ENCODE measurements around the gene COLEC11.

COLEC11 gene

GRCh38 chr2:3626118-3626811 lies 31.4 kb downstream of the COLEC11 start:
- peak; percentile 50 for DNase-seq

DNA sequence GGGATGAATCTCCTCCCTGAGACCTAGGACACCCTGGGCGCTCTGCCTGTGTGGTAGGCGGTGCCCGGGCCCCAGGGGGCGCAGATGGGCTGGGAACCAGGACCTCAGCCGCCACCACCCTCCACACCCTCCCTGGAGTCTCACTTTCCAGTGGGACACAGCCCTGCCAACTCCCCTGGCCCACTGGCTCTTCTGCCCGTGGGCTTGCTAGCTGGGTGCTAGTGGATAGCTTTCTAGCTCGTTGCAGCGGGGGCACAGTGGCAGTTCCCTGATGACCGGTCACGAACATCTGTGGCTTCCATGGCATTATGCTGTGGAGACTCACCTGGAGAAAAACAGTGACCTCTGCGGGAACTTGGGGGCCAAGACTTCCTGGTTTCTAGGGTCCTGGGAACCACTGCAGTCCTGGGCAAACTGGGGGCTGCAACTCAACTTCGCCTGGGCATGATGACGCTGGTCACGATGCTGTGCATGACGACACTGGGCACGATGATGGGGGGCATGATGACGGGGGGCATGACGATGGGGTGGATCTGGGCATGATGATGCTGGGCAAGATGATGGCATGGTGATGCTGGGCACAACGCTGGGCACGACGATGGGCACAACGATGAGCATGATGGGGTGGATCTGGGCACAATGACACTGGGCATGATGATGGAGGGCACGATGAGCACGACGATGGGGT lies 32.0 kb downstream of the COLEC11 start:
- DNase-seq, result peak; percentile 49

DNA sequence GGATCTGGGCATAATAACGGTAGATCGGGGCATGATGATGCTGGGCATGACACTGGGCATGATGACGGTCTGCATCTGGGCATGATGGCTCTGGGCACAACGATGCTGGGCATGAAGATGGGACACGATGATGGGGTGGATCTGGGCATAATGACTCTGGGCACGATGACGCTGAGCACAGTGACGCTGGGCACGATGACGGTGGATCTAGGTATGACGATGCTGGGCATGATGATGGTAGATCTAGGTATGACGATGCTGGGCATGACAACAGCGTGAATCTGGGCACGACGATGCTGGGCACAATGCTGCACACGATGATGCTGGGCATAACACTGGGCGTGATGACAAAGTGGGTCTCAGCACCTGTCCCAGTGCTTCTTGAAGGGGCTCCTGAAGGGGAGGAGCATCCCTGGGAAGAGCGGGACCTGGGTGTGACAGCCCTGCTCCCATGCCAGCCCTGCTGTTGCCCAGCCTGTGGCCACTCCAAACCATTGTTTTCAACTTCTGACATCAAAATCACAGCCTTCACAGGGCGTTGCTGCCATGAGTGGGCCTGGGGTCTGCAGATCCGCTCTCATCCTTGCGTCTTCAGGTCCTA lies 32.7 kb downstream of the COLEC11 start:
- DNase-seq, result no peak

DNA sequence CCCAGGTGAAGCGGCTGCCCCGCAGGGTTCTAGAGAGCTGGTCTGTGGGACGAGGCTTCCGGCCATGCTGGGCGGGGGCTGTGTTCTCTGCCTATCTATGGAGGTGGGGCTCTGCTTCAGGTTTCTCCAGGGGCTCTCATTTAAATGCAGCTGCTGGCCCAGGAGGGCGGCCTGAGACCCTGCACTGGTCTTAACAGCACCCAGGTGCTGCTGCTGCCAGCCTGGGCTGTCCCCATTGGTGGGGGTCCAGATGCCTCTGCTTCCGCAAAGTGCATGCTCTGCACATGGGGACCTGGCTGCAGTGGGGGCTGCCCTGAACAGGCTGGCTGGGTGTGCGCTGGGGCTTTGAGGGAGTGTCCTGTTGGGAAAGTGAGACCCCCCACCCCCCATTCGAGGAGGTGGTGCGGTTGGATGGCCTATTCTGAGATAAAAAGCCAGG lies 33.3 kb downstream of the COLEC11 start:
- DNase-seq, result peak; percentile 43

GRCh38 chr2:3628800-3629199 lies 33.9 kb downstream of the COLEC11 start:
- DNase-seq, result peak; percentile 73

- DNase-seq, result no peak
Observed at GRCh38 chr2:3630631-3631030, 35.7 kb downstream of the COLEC11 start.

GRCh38 chr2:3631161-3631850 lies 36.4 kb downstream of the COLEC11 start:
- peak; percentile 43 for DNase-seq

DNA sequence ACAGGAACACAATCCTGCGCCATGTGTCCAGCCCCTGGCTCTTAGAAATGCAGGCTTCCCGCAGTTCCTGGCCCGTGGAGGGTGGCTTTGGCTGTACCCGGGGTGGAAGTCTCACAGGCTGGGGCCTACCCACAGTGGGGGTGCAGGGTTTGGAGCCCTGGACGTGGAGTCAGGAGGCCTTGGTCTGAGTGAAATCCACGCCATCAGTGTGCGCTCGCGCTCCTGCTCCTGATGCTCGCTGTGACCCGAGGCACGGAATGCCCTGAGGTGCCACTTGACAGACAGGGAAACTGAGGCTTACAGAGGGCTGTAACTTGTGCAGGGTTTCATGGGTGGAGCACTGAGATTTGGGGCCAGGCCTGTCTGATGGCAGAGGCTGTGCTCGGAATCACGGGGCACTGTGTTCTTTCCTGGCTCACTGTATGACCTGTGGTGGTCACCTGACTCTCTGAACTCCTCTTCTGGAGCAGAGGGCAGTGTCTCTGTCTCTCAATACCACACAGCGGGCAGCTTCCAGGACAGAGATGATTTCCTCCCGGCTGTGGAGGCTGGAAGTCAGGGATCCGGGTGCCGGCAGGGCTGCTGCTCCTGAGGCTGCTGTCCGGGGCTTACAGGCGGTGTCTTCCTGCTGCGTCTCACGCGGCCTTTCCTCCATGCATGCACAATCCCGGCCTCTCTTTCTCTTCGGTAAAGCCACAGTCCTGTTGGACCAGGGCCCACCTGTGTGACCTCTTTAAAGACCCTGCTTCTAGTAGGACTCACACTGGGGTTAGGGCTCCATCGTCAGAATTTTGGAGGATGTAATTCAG lies 37.1 kb downstream of the COLEC11 start:
- peak; percentile 43 for DNase-seq

DNA sequence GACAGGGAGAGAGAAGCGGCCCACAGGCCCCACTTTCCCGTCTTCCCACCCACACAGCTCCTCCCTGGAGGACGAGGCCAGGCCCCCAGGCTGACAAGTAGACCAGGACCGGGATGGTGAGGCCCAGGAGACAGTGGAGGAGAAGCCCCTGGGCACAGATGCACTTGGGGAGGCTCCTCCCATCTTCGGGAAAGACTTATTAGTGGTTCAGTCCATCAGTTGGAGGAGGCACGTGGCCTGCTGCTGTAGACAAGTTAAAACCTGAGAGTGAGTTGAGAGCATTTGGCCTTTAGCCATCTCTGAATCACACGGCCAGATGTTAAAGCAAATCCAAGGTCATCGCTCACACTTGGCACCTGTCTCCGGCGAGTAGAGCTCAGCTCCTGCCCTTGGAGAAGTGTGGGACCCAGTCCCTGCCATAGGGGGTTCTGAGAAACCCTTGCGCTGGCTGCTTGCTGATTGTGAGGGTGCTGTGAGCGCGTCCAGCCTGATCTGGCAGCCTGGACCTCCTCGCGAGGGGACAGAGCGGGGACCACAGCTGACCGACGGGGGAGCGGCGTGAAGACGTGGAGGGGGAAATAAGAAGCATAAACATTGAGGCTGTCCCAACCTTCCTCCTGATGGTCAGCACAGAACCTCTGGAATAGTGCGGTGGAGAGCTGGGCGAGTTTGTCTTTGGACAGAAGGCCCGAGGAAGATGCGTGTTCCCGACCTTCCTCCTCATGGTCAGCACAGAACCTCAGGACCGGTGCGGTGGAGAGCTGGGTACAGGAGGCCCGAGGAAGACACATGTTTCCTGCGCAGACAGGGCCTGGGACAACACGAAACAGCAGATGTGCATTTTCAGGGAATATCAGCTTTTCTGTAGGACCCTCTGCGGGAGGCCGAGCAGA lies 38.4 kb downstream of the COLEC11 start:
- peak; percentile 42 for DNase-seq

- DNase-seq, result peak; percentile 25
Observed at GRCh38 chr2:3633982-3634595, 39.2 kb downstream of the COLEC11 start.

GRCh38 chr2:3634596-3635121 lies 39.7 kb downstream of the COLEC11 start:
- DNase-seq, result no peak

DNA sequence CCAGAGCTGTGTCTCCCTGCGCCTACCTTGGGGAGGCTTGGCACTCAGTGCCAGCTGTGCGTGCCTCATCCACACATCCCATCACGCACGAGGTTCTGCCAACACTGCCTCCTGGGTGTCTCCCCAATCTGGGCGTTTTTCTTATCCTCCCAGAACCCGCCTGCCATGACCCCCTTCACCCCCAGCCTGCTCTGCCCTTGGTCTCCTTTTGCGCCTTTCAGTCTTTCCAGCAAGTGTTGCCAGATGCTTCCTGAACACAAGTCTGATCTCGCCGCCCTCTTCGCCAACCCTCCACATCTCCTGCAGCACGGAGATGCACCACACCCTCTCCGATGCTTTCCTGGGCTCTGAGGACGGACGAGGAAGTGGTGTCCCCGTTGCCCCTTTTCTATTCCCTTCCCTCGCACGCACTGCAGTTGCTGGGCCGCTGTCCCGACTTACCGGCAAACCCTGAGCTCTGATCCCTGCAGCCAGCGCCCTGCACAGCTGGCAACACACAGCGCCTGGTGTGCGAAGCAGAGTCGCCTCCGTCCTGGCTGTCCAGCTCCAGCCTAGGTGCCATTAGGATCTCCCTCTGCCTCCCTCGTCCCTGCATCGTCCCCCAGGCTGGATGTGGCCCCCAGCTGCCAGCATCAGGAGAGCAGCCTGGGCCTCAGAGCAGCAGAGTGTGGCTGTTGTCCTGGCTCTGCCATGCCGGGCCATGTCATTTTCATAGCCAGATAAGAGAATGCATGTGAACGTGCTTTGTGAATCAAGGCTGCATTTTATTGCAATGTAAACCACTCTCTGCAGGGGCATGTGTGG lies 40.5 kb downstream of the COLEC11 start:
- DNase-seq, result peak; percentile 49

GRCh38 chr2:3635975-3636327 lies 41.0 kb downstream of the COLEC11 start:
- DNase-seq, result peak; percentile 29

DNA sequence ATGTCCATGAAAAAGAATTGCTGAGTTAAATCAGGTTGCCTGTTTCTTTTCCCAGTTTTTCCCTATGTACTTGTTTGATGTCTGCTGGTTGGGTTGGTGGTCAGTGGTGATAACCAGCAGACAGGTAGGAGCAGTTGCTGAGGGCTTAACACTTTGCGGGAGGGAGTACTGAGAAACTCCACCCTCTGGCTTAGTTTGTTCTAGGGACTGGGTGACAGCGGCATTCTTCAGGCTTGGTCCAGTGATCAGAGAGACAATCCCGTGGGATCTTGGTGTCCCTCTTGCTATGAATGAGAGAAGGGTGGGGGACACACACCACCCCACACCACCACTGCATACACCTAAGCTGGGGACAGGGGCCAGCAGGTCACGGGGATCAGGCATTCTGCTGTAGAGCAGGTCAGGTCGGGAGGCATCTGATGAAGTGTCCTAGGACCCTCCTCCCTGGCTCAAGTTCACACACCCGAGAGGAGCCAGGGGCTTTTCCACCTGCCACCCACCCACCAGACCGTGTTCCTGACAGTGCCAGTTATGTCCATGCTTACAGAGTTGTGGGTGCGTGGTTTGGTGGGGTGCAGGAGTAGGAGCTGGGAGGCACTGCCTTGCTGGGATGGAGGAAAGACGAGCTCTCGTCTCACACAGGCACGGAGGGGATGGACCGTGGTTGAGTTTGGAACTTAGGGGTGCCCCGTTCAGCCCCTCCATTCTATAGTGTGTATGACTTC lies 41.8 kb downstream of the COLEC11 start:
- peak; percentile 42 for DNase-seq

DNA sequence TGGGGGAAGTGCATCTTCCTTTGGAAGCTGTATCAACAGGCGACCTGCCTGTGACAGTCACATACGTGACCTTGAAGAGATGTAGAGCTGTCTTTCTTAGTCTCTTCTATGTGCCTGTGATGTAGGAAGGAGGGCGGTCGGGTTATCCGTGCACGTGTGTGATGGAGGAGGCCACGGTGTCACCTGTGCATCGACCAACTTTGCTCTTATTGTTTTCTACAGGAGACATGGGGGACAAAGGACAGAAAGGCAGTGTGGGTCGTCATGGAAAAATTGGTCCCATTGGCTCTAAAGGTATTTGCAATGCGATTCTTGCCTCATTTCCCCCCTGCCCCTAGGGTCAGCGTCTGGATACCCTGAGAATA lies 42.4 kb downstream of the COLEC11 start:
- DNase-seq, result peak; percentile 35

DNA sequence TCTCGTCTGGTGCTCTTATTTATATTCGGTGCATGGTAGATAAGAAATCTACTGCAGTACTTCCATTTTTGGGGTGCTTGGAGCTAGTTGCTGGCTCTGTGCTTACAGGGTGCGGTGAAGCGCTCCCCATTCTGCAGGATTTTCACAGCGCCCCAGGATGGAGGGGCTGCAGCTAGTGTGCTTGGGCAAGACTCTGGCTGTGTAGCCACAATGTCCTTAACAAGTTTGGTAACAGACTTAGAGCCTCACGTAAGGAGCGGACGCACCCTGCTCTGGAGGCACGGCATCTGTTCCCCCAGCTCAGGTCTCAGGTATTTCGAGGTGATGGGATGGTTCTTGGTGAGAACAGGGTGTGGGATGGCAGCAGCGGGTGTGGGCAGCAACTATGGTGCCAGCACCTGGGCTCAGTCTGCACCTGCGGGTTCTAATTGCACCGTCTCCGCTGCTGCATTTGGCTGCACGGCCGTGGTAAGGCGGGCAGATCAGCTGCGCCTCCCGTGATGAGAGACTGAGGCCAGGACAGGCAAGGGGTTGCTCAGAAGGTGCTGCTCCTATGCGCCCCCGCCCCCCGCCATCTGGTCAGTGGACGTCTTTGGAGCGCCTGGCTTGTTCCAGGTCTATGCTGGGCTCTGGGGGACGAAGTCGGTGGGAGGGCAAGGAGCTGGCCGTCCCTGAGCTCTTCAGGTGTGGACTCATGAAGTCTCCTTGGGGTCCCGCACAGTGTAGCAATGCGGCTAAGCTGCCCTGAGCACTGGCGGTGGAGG lies 43.0 kb downstream of the COLEC11 start:
- DNase-seq, result peak; percentile 41

DNA sequence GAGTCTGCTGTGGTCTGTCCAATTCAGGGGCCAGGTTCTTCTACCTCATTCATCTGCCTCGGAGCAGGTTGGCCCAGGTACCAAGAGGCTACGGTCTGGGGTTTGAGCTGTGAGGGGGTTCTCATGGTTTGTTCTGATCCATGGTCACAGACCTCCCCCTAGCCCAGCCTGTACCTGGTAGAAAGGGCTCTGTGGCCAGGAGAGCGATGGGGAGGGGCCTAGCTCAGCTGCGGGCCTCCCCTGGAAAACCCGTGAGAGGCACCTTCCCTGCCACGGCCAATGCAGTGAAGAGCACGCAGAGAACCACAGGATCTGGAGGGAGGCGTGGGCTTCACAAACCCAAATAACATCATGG lies 43.5 kb downstream of the COLEC11 start:
- no peak for DNase-seq

DNA sequence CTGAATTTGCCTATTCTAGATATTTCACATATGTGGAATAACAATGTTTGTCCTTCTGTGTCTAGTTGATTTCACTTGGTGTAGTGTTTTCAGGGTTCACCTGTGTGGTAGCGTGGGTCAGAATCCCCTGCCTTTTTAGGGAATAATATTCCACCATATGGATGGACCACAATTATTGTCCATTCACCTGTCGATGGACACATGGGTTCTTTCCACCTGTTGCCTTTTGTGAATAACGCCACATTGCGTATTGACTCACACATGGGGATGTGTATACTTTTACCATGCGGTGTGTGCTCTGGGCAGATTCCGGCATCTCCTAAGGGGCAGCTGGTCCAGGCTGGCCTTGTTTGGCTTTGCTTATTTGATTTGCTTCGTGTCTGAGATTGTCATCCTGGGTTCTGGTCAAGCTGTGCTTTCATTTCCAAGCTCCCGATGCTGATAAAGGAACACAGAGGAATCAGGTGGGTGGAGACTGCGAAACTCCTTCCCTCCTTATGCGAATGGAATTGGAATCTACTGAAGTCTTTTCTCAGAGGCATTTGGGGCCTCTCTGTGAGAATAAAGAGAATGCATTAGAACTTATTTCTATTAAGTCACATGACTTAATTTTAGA lies 44.2 kb downstream of the COLEC11 start:
- DNase-seq, result peak; percentile 26
